GM10266 (cell line): ENCODE data around the gene GNG7.

ENCODE experiments used
- DNase-seq: peaks from one replicate; pipeline ENCODE4 v3.0.0; 2012; ENCODE audit errors: extremely low spot score
- CTCF ChIP-seq: IDR thresholded peaks from 2 replicates; pipeline ENCODE4 v1.5.1; 2012; ENCODE audit warnings: mild to moderate bottlenecking, low read depth; ENCODE audit not compliant: control insufficient read depth, insufficient read depth; ENCODE audit errors: missing control alignments

GNG7 gene

GRCh38 chr19:2478756-2479555 lies 223.5 kb downstream of the GNG7 start:
- TF ChIP-seq CTCF, result no peak
- peak; percentile 66 for DNase-seq

GRCh38 chr19:2478278-2478755 lies 224.2 kb downstream of the GNG7 start:
- DNase-seq, result no peak
- TF ChIP-seq CTCF, result no peak

- TF ChIP-seq CTCF, result no peak
- peak; percentile 79 for DNase-seq
Measured at GRCh38 chr19:2477732-2478191, 224.7 kb downstream of the GNG7 start.

- DNase-seq, result no peak
- no peak for TF ChIP-seq CTCF
Measured at GRCh38 chr19:2477141-2477710, 225.3 kb downstream of the GNG7 start.

GRCh38 chr19:2476451-2477140 lies 225.9 kb downstream of the GNG7 start:
- no peak for TF ChIP-seq CTCF
- no peak for DNase-seq

- DNase-seq, result peak; percentile 99
- TF ChIP-seq CTCF, result no peak
Measured at GRCh38 chr19:2475702-2476450, 226.6 kb downstream of the GNG7 start, which contains the start of gene GADD45B. TSS of gene GADD45B (plus strand) at chr19:2476127. CDS start at chr19:2476359, 232 bp downstream.
